Measurements from ENCODE around the gene PICK1. TPM values are rescaled to one million over a fixed set of nuclear protein-coding genes. Genes with fewer than 3 reads are reported as not detected.
A peak's percentile ranks its signal among the peaks of the same experiment; 100 is the strongest.

PICK1 gene
- polyA plus RNA-seq, 1 donor from 2014 or later: 6.5 TPM

- peaks cover 7% of the 10 kb centered on the region for H3K27me3 Mint-ChIP-seq
- peaks cover 6 to 10% (median 10%) of the 10 kb centered on the region in 3 donors for H3K4me1 Mint-ChIP-seq
- peak overlapping the region in 1 of 4 donors; percentile 70 for H3K4me3 Mint-ChIP-seq
- peak overlapping the region in 1 of 3 donors; percentile 77 for H3K27ac Mint-ChIP-seq
- no peaks in the 10 kb centered on the region for H3K9me3 Mint-ChIP-seq
- no peaks in the 10 kb centered on the region for H3K36me3 Mint-ChIP-seq
These were observed 5.0 kb upstream of the PICK1 start for GRCh38 chr22:38051900-38052862.

DNA sequence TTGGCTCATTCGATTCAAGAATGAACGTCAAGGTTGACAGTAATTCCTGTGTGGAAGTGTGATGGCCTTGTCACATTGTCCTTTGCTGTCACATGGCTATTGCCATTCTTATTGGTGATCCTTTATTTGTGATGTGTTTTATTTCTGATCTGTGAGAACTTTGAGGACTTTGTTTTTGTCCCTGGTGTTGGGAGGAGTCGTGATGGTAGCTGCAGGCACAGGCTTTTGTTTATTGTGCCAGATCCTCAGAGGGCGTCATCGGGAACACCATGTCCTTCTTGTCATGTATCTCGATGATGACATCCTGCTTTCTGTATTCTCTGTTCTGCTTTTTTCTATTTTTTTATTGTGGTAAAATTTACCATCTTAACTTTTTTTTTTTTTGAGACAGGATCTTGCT lies 5.6 kb downstream of the PICK1 start:
- no peaks in the 10 kb centered on the region for H3K9me3 Mint-ChIP-seq
- H3K36me3 Mint-ChIP-seq: peaks cover 5% of the 10 kb centered on the region
- peak overlapping the region in 1 of 4 donors; percentile 5 for H3K4me3 Mint-ChIP-seq
- peak overlapping the region in 1 of 3 donors; percentile 11 for H3K27ac Mint-ChIP-seq
- H3K27me3 Mint-ChIP-seq: no peaks in the 10 kb centered on the region
- H3K4me1 Mint-ChIP-seq: peaks cover 8 to 12% (median 11%) of the 10 kb centered on the region in 3 donors

- Mint-ChIP-seq H3K27me3 (no peaks in the 10 kb centered on the region), H3K9me3 (no peaks in the 10 kb centered on the region)
These were observed 8.3 kb downstream of the PICK1 start for GRCh38 chr22:38065539-38065938.

GRCh38 chr22:38066381-38067027 lies 9.3 kb downstream of the PICK1 start:
- H3K9me3 Mint-ChIP-seq: no peaks in the 10 kb centered on the region
- H3K4me1 Mint-ChIP-seq: peaks cover 4 to 6% (median 5%) of the 10 kb centered on the region in 3 donors
- no peak overlapping the region for H3K27ac Mint-ChIP-seq
- peaks cover 9% of the 10 kb centered on the region for H3K36me3 Mint-ChIP-seq
- H3K4me3 Mint-ChIP-seq: no peak overlapping the region
- no peaks in the 10 kb centered on the region for H3K27me3 Mint-ChIP-seq

More at GRCh38 chr22:38065539-38065938, 8.3 kb downstream of the PICK1 start:
- Mint-ChIP-seq H3K4me3 (no peak overlapping the region), H3K36me3 (peaks cover 9% of the 10 kb centered on the region), H3K4me1 (peaks cover 4 to 6% (median 5%) of the 10 kb centered on the region in 3 donors), H3K27ac (no peak overlapping the region)

DNA sequence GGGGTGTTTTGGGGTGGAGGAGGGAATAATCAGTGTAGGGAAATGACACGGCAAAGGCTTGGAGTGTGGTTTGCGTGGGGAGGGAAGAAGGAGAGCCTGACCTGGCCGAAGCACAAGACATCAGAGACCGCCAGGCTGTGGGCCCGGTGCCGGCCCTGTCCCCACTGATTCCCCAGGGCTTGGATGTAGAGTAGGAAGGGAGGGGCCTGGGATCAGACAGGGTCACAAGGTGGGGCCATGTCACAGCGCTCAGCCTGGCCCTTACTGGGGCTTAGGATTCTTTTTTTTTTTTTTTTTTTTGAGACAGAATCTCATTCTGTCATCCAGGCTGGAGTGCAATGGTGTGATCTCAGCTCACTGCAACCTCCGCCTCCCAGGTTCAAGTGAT lies 9.8 kb downstream of the PICK1 start:
- Mint-ChIP-seq H3K36me3 (peaks cover 9% of the 10 kb centered on the region), H3K9me3 (no peaks in the 10 kb centered on the region), H3K27me3 (no peaks in the 10 kb centered on the region), H3K4me3 (no peak overlapping the region), H3K27ac (no peak overlapping the region), H3K4me1 (peaks cover 4 to 6% (median 5%) of the 10 kb centered on the region in 3 donors)

DNA sequence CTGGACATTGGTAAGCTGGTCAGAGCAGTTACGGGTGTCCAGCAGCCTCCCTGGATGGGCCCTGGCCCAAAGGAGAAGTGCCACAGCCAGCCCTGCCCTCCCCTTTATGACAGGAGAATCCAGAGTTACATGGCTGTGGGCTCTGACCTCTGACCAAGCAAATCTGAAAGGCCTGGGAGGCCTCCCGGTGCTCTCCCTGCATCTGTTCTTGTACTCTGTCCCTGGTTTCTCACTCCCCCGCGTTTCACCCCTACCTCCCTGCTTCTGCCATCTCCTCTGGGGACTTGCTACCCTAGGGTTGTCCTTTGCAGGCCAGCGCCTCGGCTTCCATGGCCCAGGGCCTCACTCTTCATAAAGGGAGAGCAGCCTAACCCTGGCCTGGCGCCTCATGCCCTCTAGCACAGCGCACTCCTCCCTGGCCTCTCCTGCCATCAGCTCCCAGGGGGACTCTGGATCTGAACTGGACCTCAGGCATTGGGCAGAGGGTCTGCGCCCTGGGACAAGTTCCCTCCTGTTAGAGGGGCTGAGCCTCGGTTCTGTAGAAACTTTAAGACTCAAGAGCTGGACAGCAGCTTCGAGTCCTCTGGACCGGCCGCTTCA lies 10.7 kb downstream of the PICK1 start:
- H3K4me1 Mint-ChIP-seq: peaks cover 0 to 2% (median 1%) of the 10 kb centered on the region in 3 donors
- H3K27ac Mint-ChIP-seq: no peak overlapping the region
- H3K27me3 Mint-ChIP-seq: no peaks in the 10 kb centered on the region
- H3K4me3 Mint-ChIP-seq: no peak overlapping the region
- peaks cover 5% of the 10 kb centered on the region for H3K36me3 Mint-ChIP-seq
- H3K9me3 Mint-ChIP-seq: no peaks in the 10 kb centered on the region

GRCh38 chr22:38068641-38069371 lies 11.6 kb downstream of the PICK1 start:
- H3K4me1 Mint-ChIP-seq: no peaks in the 10 kb centered on the region
- H3K36me3 Mint-ChIP-seq: peaks cover 4% of the 10 kb centered on the region
- H3K27ac Mint-ChIP-seq: no peak overlapping the region
- H3K27me3 Mint-ChIP-seq: no peaks in the 10 kb centered on the region
- no peaks in the 10 kb centered on the region for H3K9me3 Mint-ChIP-seq
- H3K4me3 Mint-ChIP-seq: no peak overlapping the region

GRCh38 chr22:38069372-38070249 lies 12.4 kb downstream of the PICK1 start:
- Mint-ChIP-seq H3K36me3 (peaks cover 4% of the 10 kb centered on the region), H3K27ac (no peak overlapping the region), H3K9me3 (no peaks in the 10 kb centered on the region), H3K27me3 (no peaks in the 10 kb centered on the region), H3K4me1 (no peaks in the 10 kb centered on the region), H3K4me3 (no peak overlapping the region)

- no peaks in the 10 kb centered on the region for H3K4me1 Mint-ChIP-seq
- H3K4me3 Mint-ChIP-seq: no peak overlapping the region
- H3K27ac Mint-ChIP-seq: no peak overlapping the region
- no peaks in the 10 kb centered on the region for H3K27me3 Mint-ChIP-seq
- peaks cover 6% of the 10 kb centered on the region for H3K36me3 Mint-ChIP-seq
- no peaks in the 10 kb centered on the region for H3K9me3 Mint-ChIP-seq
These were observed 13.2 kb downstream of the PICK1 start for GRCh38 chr22:38070250-38070921.

GRCh38 chr22:38071421-38072321 lies 14.5 kb downstream of the PICK1 start:
- Mint-ChIP-seq H3K4me3 (no peak overlapping the region), H3K27me3 (no peaks in the 10 kb centered on the region), H3K4me1 (no peaks in the 10 kb centered on the region), H3K36me3 (peaks cover 6% of the 10 kb centered on the region), H3K9me3 (no peaks in the 10 kb centered on the region), H3K27ac (no peak overlapping the region)

DNA sequence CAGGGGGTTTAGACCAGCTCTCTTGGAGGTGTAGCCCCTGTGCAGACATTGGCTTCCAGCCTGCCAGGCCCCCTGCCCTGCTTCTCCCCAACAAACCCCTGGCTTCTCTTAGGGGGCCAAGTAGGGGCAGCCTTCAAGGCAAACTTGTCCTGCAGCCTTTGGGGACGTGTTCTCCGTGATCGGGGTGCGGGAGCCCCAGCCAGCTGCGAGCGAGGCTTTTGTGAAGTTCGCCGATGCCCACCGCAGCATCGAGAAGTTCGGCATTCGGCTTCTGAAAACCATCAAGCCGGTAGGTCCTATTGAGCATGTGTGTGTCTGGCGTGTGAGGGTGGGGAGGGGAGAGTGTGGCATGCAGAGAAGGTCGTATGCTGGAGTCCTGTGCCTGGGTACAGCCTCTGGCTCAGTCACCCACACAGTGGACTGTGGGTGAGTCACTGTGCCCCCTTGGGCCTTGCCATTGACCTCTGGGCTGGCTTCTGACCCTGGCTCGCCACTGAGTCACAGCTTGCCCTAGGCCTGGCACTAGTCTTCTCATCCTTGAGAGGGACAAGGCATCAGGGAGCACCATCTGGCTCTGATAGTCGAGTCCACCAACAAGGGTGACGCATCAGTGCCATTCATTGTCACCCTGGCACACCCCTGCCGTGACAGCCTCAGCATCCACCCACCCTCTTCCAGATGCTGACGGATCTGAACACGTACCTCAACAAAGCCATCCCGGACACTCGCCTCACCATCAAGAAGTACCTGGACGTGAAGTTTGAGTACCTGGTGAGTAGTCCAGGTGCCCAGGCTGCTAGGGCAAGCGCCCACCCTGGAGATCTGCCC lies 15.3 kb downstream of the PICK1 start:
- H3K36me3 Mint-ChIP-seq: peaks cover 6% of the 10 kb centered on the region
- no peaks in the 10 kb centered on the region for H3K9me3 Mint-ChIP-seq
- no peaks in the 10 kb centered on the region for H3K4me1 Mint-ChIP-seq
- no peak overlapping the region for H3K27ac Mint-ChIP-seq
- no peaks in the 10 kb centered on the region for H3K27me3 Mint-ChIP-seq
- no peak overlapping the region for H3K4me3 Mint-ChIP-seq
